Measurements from ENCODE around the gene OR13C5.
"Not testable (repeated sequence)": the region's sequence is repeated elsewhere in the genome, so short reads cannot be mapped to it uniquely, and the experiment has no call there.

OR13C5 gene

GRCh38 chr9:104599313-104599712 is at the start of gene OR13C5:
Gene OR13C5 (minus strand): TSS chr9:104599413. CDS start chr9:104599413, 0 bp downstream.
- not testable (repeated sequence) for DNase-seq

GRCh38 chr9:104635456-104635855 is 36.2 kb upstream of the OR13C5 start:
- DNase-seq: peak; percentile 20

- no peak for DNase-seq
Measured at GRCh38 chr9:104633976-104634520, 34.8 kb upstream of the OR13C5 start.

- peak; percentile 2 for DNase-seq
Measured at GRCh38 chr9:104625964-104626363, 26.8 kb upstream of the OR13C5 start.

GRCh38 chr9:104618104-104618503 is 18.9 kb upstream of the OR13C5 start, which contains the start of gene OR13C9:
Gene OR13C9 (minus strand): TSS chr9:104618204. CDS start chr9:104618204, 0 bp downstream.
- no peak for DNase-seq

GRCh38 chr9:104617418-104617817 is 18.2 kb upstream of the OR13C5 start:
- peak; percentile 28 for DNase-seq

- no peak for DNase-seq
Measured at GRCh38 chr9:104611213-104611612, 12.0 kb upstream of the OR13C5 start.

GRCh38 chr9:104608336-104608735 is 9.1 kb upstream of the OR13C5 start:
- DNase-seq: peak; percentile 1

GRCh38 chr9:104606152-104606551 is 6.9 kb upstream of the OR13C5 start:
- no peak for DNase-seq

- DNase-seq: not testable (repeated sequence)
Measured at GRCh38 chr9:104605527-104605926, 6.3 kb upstream of the OR13C5 start, which contains the start of gene OR13C2. Gene OR13C2 (minus strand): TSS chr9:104605627. CDS start chr9:104605627, 0 bp downstream.

- DNase-seq: no peak
Measured at GRCh38 chr9:104604801-104605200, 5.6 kb upstream of the OR13C5 start.

- DNase-seq: not testable (repeated sequence)
Measured at GRCh38 chr9:104598749-104599148, 464 bp downstream of the OR13C5 start.

- DNase-seq: peak; percentile 8
Measured at GRCh38 chr9:104589626-104590025, 9.6 kb downstream of the OR13C5 start.

- DNase-seq: peak; percentile 94
Measured at GRCh38 chr9:104586496-104587180, 12.6 kb downstream of the OR13C5 start.

GRCh38 chr9:104580562-104580961 is 18.7 kb downstream of the OR13C5 start:
- no peak for DNase-seq

GRCh38 chr9:104577263-104577662 is 21.9 kb downstream of the OR13C5 start:
- DNase-seq: no peak

- DNase-seq: peak; percentile 35
Measured at GRCh38 chr9:104575456-104575855, 23.8 kb downstream of the OR13C5 start.

- no peak for DNase-seq
Measured at GRCh38 chr9:104572612-104573011, 26.6 kb downstream of the OR13C5 start.

- no peak for DNase-seq
Measured at GRCh38 chr9:104568868-104569267, 30.3 kb downstream of the OR13C5 start, which contains the start of gene OR13C8. Gene OR13C8 (plus strand): TSS chr9:104569168. CDS start chr9:104569168, 0 bp downstream.

- no peak for DNase-seq
Measured at GRCh38 chr9:104564358-104564757, 34.9 kb downstream of the OR13C5 start.

GRCh38 chr9:104556830-104557634 is 42.2 kb downstream of the OR13C5 start:
- DNase-seq: no peak

GRCh38 chr9:104555521-104555920 is 43.7 kb downstream of the OR13C5 start:
- peak; percentile 56 for DNase-seq

GRCh38 chr9:104553261-104553660 is 46.0 kb downstream of the OR13C5 start:
- DNase-seq: peak; percentile 68

All from fibroblast of upper back skin (primary cell).